Transverse colon (tissue), 4 donors: ENCODE results near the gene PTPN4. TPM values are rescaled to one million over a fixed set of nuclear protein-coding genes. Genes with fewer than 3 reads are reported as not detected.

Experiments used
- DNase-seq: peaks from one replicate; pipeline ENCODE4 v3.0.0-alpha.2; 2019
- H3K27ac ChIP-seq, 4 donors: fragments of 200-600 bp; sonication (generic); 2 replicates each; pipeline ENCODE4 v1.5.1; 2016 to 2018; ENCODE audit warnings: inconsistent platforms in 4 of 4
- H3K27me3 ChIP-seq: fragments of 200-600 bp; sonication (generic); 2 replicates; pipeline ENCODE4 v1.5.1; 2017; ENCODE audit warnings: inconsistent platforms
- H3K36me3 ChIP-seq, 4 donors: fragments of 200-600 bp; sonication (generic); 2 replicates each; pipeline ENCODE4 v1.5.1; 2017 to 2019; ENCODE audit warnings: inconsistent platforms in 4 of 4
- H3K4me1 ChIP-seq, 4 donors: fragments of 200-600 bp; sonication (generic); 2 replicates each; pipeline ENCODE4 v1.5.1; 2017 to 2020; ENCODE audit warnings: inconsistent platforms in 4 of 4
- H3K4me3 ChIP-seq, 4 donors: fragments of 200-600 bp; sonication (generic); 1 replicate in 1 of 4; 2 replicates in 3 of 4; pipeline versions ENCODE4 v1.5.1 to v1.6.1; 2017 to 2019; ENCODE audit warnings: inconsistent platforms in 4 of 4
- H3K9me3 ChIP-seq, 2 donors: fragments of 200-600 bp; sonication (generic); 2 replicates each; pipeline ENCODE4 v1.5.1; 2017 to 2019; ENCODE audit warnings: inconsistent platforms in 2 of 2
- EP300 ChIP-seq: sonication (generic); formaldehyde crosslinking; IDR thresholded peaks from one replicate; pipeline ENCODE4 v1.6.1; 2017; ENCODE audit warnings: antibody characterized with exemption, low read depth
- POLR2A ChIP-seq: fragments of 450-650 bp; IDR thresholded peaks from one replicate; pipeline ENCODE4 v1.6.1; 2016; ENCODE audit warnings: antibody characterized with exemption, mild to moderate bottlenecking, moderate library complexity
- POLR2AphosphoS5 ChIP-seq, 3 donors: sonication (generic); formaldehyde crosslinking; IDR thresholded peaks; one replicate each; pipeline ENCODE4 v1.6.1; 2016; ENCODE audit warnings: antibody characterized with exemption in 3 of 3
- WGBS, 2 donors: methylation state at CpG; one replicate each; pipeline ENCODE4 v1.1.5; 2018; ENCODE audit warnings: low coverage in 1 of 2; 5-methylcytosine and 5-hydroxymethylcytosine counted together
- in situ Hi-C, 4 donors: fragments of 200-750 bp; cut with MboI; loops; one replicate each; pipeline versions ENCODE4 v1.15.0 to v1.15.1; 2017; ENCODE audit warnings: low sequenced_read_pairs in 3 of 4, low pct_ligation_motif_present in 1 of 4, low pct_unique_long_range_greater_than_20kb in 1 of 4
- intact Hi-C: fragments of 100-400 bp; cut with DNase I; formaldehyde crosslinking; loops from one replicate; pipeline ENCODE4 v1.15.1; 2023; ENCODE audit warnings: low total_unique reads
- total RNA-seq, 4 donors: library from RNA; depleted of rRNA; stranded (reverse); fragments of >200 nt; gene quantifications; one replicate each; pipeline ENCODE4 v1.1.0, GENCODE V29; 2016
- TF ChIP-seq, protein P1 (sequence below), 5 experiments: fragments of 200-600 bp in 3 of 5; fragments of 450-650 bp in 2 of 5; sonication (generic) in 3 of 5; IDR thresholded peaks; 1 replicate in 2 of 5; 2 replicates in 3 of 5; pipeline ENCODE4 v1.5.1; 2016 to 2017; ENCODE audit warnings: antibody characterized with exemption in 5 of 5, inconsistent platforms in 3 of 5, mild to moderate bottlenecking in 2 of 5, moderate library complexity in 1 of 5

Gene PTPN4
- total RNA-seq, 4 donors from 2014 or later: 18.7 to 46.6 (median 25.8) TPM

DNA sequence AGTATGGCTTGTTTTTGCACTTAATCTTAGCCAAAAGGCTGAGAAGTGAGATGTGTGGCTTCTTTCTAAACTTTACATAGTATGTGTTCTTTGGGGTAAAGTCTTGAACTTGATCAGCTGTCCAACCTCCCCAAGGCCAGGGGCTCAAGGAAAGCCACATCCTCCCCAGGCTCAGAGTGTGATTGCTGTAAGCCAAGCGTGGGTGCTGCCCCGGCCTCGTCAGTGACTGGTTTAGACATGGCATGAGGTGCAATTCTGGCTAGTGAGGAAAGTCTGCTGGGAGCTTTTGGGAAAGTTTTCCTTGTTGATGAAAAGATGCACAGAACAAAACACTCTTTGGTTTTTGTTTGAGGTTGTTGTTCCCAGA lies 40.5 kb upstream of the PTPN4 start:
- no peak for DNase-seq
- H3K36me3 ChIP-seq: no peaks in the 10 kb centered on the region
- whole genome bisulfite sequencing, 2 donors: 78% methylated on average over 3 of the region's 3 CpGs; no CpG with 5 or more reads in 1 of the 2 donors
- TF ChIP-seq POLR2A: no peak
- TF ChIP-seq, protein P1, sequence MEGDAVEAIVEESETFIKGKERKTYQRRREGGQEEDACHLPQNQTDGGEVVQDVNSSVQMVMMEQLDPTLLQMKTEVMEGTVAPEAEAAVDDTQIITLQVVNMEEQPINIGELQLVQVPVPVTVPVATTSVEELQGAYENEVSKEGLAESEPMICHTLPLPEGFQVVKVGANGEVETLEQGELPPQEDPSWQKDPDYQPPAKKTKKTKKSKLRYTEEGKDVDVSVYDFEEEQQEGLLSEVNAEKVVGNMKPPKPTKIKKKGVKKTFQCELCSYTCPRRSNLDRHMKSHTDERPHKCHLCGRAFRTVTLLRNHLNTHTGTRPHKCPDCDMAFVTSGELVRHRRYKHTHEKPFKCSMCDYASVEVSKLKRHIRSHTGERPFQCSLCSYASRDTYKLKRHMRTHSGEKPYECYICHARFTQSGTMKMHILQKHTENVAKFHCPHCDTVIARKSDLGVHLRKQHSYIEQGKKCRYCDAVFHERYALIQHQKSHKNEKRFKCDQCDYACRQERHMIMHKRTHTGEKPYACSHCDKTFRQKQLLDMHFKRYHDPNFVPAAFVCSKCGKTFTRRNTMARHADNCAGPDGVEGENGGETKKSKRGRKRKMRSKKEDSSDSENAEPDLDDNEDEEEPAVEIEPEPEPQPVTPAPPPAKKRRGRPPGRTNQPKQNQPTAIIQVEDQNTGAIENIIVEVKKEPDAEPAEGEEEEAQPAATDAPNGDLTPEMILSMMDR (IDR thresholded peaks at IDR 0.05): no peak
- no peak for TF ChIP-seq POLR2AphosphoS5 (IDR thresholded peaks at IDR 0.05)
- no peak for TF ChIP-seq EP300
- no peak overlapping the region for H3K27ac ChIP-seq
- intact Hi-C loops (no loop called here), in situ Hi-C loops (no loop called here)
- no peaks in the 10 kb centered on the region for H3K27me3 ChIP-seq
- H3K4me1 ChIP-seq: no peaks in the 10 kb centered on the region
- H3K4me3 ChIP-seq: no peak overlapping the region
- H3K9me3 ChIP-seq: no peaks in the 10 kb centered on the region

DNA sequence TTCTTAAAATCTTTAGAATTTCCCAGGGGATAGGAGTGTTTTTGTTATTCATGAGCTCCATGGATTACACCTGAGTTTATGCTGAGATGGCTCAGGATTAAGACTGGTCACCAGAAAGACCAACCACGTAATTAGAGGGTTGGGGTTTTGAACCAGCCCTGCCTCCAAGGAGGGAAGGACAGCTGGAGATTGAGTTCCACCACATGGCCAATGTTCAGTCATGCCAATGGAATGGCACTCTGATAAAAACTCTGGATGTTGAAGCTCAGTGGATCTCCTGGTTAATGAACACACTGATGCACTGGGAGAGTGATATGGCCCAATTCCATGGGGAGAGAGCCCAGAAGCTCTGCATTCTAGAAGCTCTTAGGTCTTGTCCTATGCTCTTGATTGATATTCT lies 38.7 kb upstream of the PTPN4 start:
- TF ChIP-seq, protein P1 (IDR thresholded peaks at IDR 0.05): no peak

DNA sequence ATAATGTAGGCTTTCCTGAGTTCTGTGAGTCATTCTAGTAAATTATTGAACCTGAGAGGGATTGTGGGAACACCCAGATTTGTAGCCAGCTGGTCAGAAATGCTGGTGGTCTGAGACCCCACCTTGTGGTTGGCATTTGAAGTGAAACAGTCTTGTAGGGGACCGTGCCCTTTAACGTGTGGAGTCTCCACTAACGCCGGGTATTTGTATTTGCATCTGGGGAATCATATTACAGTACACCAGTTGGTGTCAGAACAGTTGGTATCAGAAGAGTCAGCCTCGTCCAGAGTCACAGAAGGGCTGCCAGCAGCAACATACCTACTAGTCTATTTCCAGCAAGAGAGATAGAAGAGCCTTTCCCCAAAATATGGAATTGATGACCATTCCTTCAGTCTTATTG lies 38.3 kb upstream of the PTPN4 start:
- DNase-seq: no peak
- H3K36me3 ChIP-seq: no peaks in the 10 kb centered on the region
- intact Hi-C loops (no loop called here), in situ Hi-C loops (no loop called here)
- WGBS, 2 donors: 70% methylated on average over 5 of the region's 5 CpGs; no CpG with 5 or more reads in 1 of the 2 donors
- H3K4me3 ChIP-seq: no peak overlapping the region
- no peaks in the 10 kb centered on the region for H3K9me3 ChIP-seq
- no peak overlapping the region for H3K27ac ChIP-seq
- H3K4me1 ChIP-seq: no peaks in the 10 kb centered on the region
- H3K27me3 ChIP-seq: no peaks in the 10 kb centered on the region
- no peak for TF ChIP-seq POLR2A
- TF ChIP-seq, protein P1 (IDR thresholded peaks at IDR 0.05): no peak

More for the DNA sequence above, 38.7 kb upstream of the PTPN4 start:
- H3K36me3 ChIP-seq: no peaks in the 10 kb centered on the region
- DNase-seq: no peak
- H3K27me3 ChIP-seq: no peaks in the 10 kb centered on the region
- intact Hi-C loops: no loop called here
- H3K9me3 ChIP-seq: no peaks in the 10 kb centered on the region
- no peak overlapping the region for H3K27ac ChIP-seq
- H3K4me1 ChIP-seq: no peaks in the 10 kb centered on the region
- WGBS, 2 donors: 90% methylated on average over 1 of the region's 1 CpG; no CpG with 5 or more reads in 1 of the 2 donors
- in situ Hi-C loops: no loop called here
- H3K4me3 ChIP-seq: no peak overlapping the region

DNA sequence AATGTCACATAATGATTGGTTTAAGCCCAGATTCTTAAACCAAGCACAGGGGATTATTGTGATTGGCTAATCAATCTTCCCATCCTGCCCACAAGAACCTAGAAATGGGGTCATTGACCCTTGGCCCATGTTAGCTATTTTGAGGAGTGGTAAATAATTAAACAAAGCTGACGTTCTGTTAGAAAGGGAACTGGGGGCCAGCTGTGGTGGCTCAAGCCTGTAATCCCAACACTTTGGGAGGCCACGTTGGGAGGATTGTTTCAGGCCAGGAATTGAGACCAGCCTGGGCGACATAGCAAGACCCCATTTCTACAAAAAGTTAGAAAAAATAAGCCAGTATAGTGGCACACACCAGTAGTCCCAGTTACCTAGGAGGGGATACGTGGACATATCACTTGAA lies 37.8 kb upstream of the PTPN4 start:
- no peak overlapping the region for H3K27ac ChIP-seq
- no peak overlapping the region for H3K4me3 ChIP-seq
- no peaks in the 10 kb centered on the region for H3K4me1 ChIP-seq
- H3K27me3 ChIP-seq: no peaks in the 10 kb centered on the region
- DNase-seq: no peak
- intact Hi-C loops: no loop called here
- no peak for TF ChIP-seq POLR2AphosphoS5 (IDR thresholded peaks at IDR 0.05)
- TF ChIP-seq EP300: no peak
- no peak for TF ChIP-seq POLR2A
- TF ChIP-seq, protein P1 (IDR thresholded peaks at IDR 0.05): no peak
- WGBS, 2 donors: 78% methylated on average over 4 of the region's 4 CpGs; no CpG with 5 or more reads in 1 of the 2 donors
- in situ Hi-C loops: no loop called here
- H3K36me3 ChIP-seq: no peaks in the 10 kb centered on the region
- H3K9me3 ChIP-seq: no peaks in the 10 kb centered on the region
